Esophagus muscularis mucosa (tissue), 3 donors: ENCODE measurements around the gene PCF11.

Source experiments
- POLR2A ChIP-seq: fragments of 450-650 bp; IDR thresholded peaks from one replicate; pipeline ENCODE4 v1.6.1; 2017; ENCODE audit warnings: antibody characterized with exemption, moderate library complexity, mild to moderate bottlenecking, low read depth
- TF ChIP-seq, protein P1 (sequence below), 3 experiments: fragments of 200-600 bp in 2 of 3; fragments of 450-650 bp in 1 of 3; sonication (generic) in 2 of 3; IDR thresholded peaks; one replicate each; pipeline ENCODE4 v1.5.1; 2017 to 2019; ENCODE audit warnings: antibody characterized with exemption in 3 of 3, mild to moderate bottlenecking in 2 of 3, moderate library complexity in 1 of 3

DNA sequence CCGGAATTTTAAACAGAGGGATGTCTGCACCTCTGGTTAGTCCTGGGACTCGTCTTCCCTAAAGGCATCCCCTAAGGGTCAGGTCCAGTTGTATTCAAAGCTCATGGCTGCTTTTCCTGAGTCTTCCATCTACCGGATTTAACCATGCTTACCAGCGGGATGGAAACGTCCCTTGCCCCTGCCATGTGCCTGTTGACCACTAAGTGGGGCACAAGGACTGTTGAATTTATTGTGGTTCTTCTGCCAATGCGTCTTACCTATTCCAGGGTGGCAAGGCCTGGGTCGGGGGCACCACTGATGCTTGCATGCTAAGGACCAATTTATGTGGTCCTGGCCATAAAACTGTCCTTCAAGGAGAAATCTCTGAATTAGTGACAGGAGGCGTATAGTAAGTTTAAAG, 62.2 kb downstream of the PCF11 start:
- TF ChIP-seq, protein P1, sequence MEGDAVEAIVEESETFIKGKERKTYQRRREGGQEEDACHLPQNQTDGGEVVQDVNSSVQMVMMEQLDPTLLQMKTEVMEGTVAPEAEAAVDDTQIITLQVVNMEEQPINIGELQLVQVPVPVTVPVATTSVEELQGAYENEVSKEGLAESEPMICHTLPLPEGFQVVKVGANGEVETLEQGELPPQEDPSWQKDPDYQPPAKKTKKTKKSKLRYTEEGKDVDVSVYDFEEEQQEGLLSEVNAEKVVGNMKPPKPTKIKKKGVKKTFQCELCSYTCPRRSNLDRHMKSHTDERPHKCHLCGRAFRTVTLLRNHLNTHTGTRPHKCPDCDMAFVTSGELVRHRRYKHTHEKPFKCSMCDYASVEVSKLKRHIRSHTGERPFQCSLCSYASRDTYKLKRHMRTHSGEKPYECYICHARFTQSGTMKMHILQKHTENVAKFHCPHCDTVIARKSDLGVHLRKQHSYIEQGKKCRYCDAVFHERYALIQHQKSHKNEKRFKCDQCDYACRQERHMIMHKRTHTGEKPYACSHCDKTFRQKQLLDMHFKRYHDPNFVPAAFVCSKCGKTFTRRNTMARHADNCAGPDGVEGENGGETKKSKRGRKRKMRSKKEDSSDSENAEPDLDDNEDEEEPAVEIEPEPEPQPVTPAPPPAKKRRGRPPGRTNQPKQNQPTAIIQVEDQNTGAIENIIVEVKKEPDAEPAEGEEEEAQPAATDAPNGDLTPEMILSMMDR (IDR thresholded peaks at IDR 0.05) = no peak
- TF ChIP-seq POLR2A = no peak
